BLaER1 treated with 17β-estradiol and CSF1 and Interleukin-3, amounts not matched to agents 10 nM and 100 nM (cell line): Measurements from ENCODE around the gene SDF4.

Experiments used
- H3K27ac ChIP-seq, 11 experiments: shearing (Covaris generic); formaldehyde crosslinking; 2 replicates each; pipeline ENCODE4 v1.8.1; 2022
- H3K27me3 ChIP-seq, 11 experiments: shearing (Covaris generic); formaldehyde crosslinking; 2 replicates each; pipeline ENCODE4 v1.8.1; 2022
- H3K36me3 ChIP-seq, 11 experiments: shearing (Covaris generic); formaldehyde crosslinking; 2 replicates each; pipeline ENCODE4 v1.8.1; 2022
- H3K4me1 ChIP-seq, 10 experiments: shearing (Covaris generic); formaldehyde crosslinking; 2 replicates each; pipeline ENCODE4 v1.8.1; 2022
- H3K4me2 ChIP-seq, 11 experiments: shearing (Covaris generic); formaldehyde crosslinking; 2 replicates each; pipeline ENCODE4 v1.8.1; 2022
- H3K4me3 ChIP-seq, 10 experiments: shearing (Covaris generic); formaldehyde crosslinking; 2 replicates each; pipeline ENCODE4 v1.8.1; 2022
- H3K9ac ChIP-seq, 11 experiments: shearing (Covaris generic); formaldehyde crosslinking; 2 replicates each; pipeline ENCODE4 v1.8.1; 2022
- H3K9me3 ChIP-seq, 11 experiments: shearing (Covaris generic); formaldehyde crosslinking; replicated peaks in 1 of 11; 2 replicates each; pipeline ENCODE4 v1.8.1; 2022
- H4K20me1 ChIP-seq, 11 experiments: shearing (Covaris generic); formaldehyde crosslinking; 2 replicates each; pipeline ENCODE4 v1.8.1; 2022
- Cebpa-rat ChIP-seq, 11 experiments: shearing (Covaris generic); IDR thresholded peaks; 2 replicates each; pipeline ENCODE4 v1.8.1; 2022

The SDF4 gene

DNA sequence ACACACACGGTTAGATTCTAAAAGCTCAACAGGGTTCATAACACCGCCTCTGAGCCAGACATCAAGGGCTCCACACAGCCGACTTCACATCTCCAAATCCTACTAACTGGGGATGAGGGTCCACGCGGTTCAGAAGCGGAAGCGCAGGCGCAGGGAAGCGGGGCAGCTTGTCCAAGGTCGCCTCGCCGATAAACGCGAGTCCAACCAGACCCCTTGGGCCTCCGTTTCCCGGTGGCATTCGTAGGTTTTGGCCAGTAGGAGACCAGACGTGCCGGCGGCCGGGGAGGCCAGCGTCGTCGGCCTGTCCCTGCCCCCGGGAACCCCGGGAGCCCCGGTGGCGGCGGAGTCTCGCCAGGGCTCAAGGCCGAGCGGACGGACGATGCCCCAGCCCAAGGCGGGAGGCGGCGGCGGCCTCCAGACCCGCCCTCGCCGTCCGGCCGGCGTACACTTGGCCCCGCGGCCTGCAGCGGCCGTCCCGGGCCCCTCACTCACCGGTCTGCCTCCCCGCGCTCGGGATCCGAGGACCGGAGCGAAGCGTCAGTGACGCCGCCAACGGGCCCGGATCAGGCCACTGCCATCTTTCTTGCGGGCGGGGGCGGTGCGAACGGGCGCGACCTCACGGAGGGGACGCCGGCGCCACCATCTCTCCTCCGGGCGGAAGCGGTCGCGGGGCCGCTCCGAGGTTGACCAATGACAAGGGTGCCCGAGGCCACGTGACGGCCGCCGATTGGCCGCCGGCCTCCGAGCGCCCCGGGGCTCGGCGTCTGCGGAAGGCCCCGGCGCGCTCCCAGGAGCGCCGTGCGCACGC lies at the start of gene SDF4:
Gene SDF4 (minus strand): TSS at position 602 of the 808 bp plus-strand sequence. CDS start 3,229 bp downstream, outside the sequence.
- TF ChIP-seq Cebpa-rat (IDR thresholded peaks at IDR 0.05) = no peak
- Histone ChIP-seq H3K4me2 (peak within 1 kb of the TSS; percentile 98 to 100 (median 100)), H3K36me3 (peaks cover 33 to 64% (median 52%) of the 10 kb centered on the region in 11 experiments), H3K4me3 (peak within 1 kb of the TSS; percentile 77 to 99 (median 90)), H3K9me3 (no peaks in the 10 kb centered on the region), H4K20me1 (peaks cover 49 to 84% (median 77%) of the 10 kb centered on the region in 11 experiments), H3K9ac (peak within 1 kb of the TSS; percentile 92 to 100 (median 96)), H3K27ac (peak within 1 kb of the TSS; percentile 90 to 98 (median 94)), H3K27me3 (peaks cover 0 to 3% (median 0%) of the 10 kb centered on the region in 11 experiments; a peak in 5 of 22 replicates), H3K4me1 (peaks cover 45 to 65% (median 62%) of the 10 kb centered on the region in 10 experiments)

GRCh38 chr1:1280782-1281481 lies 49.1 kb upstream of the SDF4 start:
- Histone ChIP-seq H3K36me3 (no peaks in the 10 kb centered on the region), H3K9ac (no peak overlapping the region), H3K9me3 (no peaks in the 10 kb centered on the region), H3K4me1 (peaks cover 0 to 14% (median 2%) of the 10 kb centered on the region in 10 experiments; a peak in 5 of 20 replicates), H3K27ac (no peak overlapping the region), H4K20me1 (peaks cover 0 to 25% (median 0%) of the 10 kb centered on the region in 11 experiments; a peak in 2 of 22 replicates), H3K4me3 (no peak overlapping the region), H3K4me2 (no peak overlapping the region), H3K27me3 (no peaks in the 10 kb centered on the region)
- TF ChIP-seq Cebpa-rat (IDR thresholded peaks at IDR 0.05) = no peak

DNA sequence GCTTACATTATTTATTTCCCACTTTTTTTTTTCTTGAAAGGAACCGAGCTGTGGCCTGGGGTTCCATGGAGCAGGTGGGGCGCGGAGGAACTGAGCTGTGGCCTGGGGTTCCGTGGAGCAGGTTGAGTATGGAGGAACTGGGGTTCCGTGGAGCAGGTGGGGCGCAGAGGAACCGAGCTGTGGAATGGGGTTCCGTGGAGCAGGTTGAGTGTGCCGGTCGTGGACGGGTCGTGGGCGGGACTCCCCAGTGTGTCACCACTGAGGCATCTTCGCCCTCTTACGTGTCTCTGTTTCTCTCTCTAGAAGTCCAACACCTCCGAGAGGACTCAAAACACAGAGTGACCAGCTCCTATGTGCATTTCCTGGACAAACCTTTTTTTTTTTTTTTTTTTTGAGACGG lies 47.2 kb upstream of the SDF4 start:
- H3K9me3 ChIP-seq = no peaks in the 10 kb centered on the region

DNA sequence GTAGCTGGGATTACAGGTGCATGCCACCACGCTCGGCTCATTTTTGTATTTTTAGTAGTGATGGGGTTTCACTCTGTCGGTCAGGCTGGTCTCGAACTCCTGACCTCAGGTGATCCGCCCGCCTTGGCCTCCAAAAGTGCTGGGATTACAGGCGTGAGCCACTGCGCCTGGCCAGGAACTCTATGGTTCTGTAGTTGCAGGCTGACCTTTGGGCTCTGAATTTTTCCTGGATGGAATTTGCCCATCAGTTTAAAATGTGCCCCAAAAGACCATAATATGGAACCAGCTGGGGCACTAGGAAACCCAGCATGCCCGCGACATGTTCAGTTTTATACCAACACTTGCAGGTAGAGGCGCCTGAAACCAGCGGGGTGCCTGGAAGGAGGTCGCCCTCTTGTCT lies 46.8 kb upstream of the SDF4 start:
- Histone ChIP-seq H4K20me1 (peaks cover 0 to 12% (median 0%) of the 10 kb centered on the region in 11 experiments; a peak in 2 of 22 replicates), H3K27ac (no peak overlapping the region), H3K27me3 (no peaks in the 10 kb centered on the region), H3K4me1 (peaks cover 6 to 17% (median 10%) of the 10 kb centered on the region in 10 experiments; a peak in 18 of 20 replicates), H3K4me2 (no peak overlapping the region), H3K9me3 (no peaks in the 10 kb centered on the region), H3K36me3 (no peaks in the 10 kb centered on the region), H3K4me3 (no peak overlapping the region), H3K9ac (no peak overlapping the region)
- no peak for TF ChIP-seq Cebpa-rat (IDR thresholded peaks at IDR 0.05)

More for the DNA sequence above, 47.2 kb upstream of the SDF4 start:
- no peak overlapping the region for H3K4me2 ChIP-seq
- no peaks in the 10 kb centered on the region for H3K27me3 ChIP-seq
- peaks cover 0 to 13% (median 0%) of the 10 kb centered on the region in 11 experiments; a peak in 2 of 22 replicates for H4K20me1 ChIP-seq
- no peak overlapping the region for H3K9ac ChIP-seq
- no peak overlapping the region for H3K4me3 ChIP-seq
- no peaks in the 10 kb centered on the region for H3K36me3 ChIP-seq
- no peak for TF ChIP-seq Cebpa-rat (IDR thresholded peaks at IDR 0.05)
- peaks cover 6 to 18% (median 10%) of the 10 kb centered on the region in 10 experiments; a peak in 18 of 20 replicates for H3K4me1 ChIP-seq
- no peak overlapping the region for H3K27ac ChIP-seq

DNA sequence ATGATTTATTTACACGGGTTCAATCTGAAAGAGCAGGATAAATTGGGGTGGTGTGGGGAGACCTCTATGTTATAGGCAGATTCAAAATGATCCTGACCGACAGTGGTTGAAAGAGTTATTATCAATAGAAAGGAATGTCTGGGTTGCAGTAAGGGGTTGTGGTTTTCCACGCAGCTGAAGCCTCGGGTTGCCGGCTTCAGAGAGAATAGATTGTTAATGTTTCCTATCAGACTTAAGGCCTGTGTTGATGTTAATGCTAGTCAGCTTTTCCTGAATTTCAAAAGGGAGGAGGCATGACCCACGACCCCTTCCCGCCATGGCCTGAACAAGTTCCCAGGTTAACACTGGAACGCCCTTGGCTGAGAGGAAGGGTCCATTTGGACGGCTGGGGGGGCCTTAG lies 44.0 kb upstream of the SDF4 start:
- Histone ChIP-seq H3K4me1 (peaks cover 25 to 35% (median 30%) of the 10 kb centered on the region in 10 experiments), H3K36me3 (peaks cover 0 to 18% (median 12%) of the 10 kb centered on the region in 11 experiments; a peak in 17 of 22 replicates), H3K4me3 (no peak overlapping the region), H3K27ac (no peak overlapping the region), H3K27me3 (no peaks in the 10 kb centered on the region), H4K20me1 (peaks cover 22 to 27% (median 24%) of the 10 kb centered on the region in 11 experiments), H3K9me3 (no peaks in the 10 kb centered on the region), H3K4me2 (no peak overlapping the region), H3K9ac (no peak overlapping the region)
- no peak for TF ChIP-seq Cebpa-rat (IDR thresholded peaks at IDR 0.05)

DNA sequence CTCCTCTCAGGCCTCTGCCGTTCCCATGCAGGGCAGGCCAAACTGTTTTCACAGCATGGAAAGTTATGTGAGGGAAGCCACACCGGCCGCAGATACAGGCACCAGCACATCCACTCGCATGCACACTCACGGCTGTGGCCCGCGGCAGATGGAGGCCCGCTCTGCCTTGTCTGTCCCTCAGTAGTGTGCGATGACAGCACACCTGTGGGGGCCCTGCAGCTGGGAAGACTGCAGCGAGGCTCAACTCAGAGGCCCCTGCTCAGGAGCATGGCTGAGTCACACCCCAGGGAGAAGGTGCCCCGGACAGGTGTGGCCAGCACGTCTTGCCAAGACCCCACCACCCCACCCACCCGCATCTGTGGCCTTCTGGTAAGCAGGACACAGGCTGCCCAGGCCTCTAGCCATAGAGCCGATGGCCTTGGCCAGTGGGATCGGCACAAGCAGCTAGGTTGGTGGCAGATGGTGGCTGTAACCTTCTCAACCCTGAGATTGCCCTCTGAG lies 43.2 kb upstream of the SDF4 start:
- H3K4me3 ChIP-seq = peak overlapping the region in 4 of 10 experiments; percentile 99 to 100 (median 100); a peak in 4 of 20 replicates
- H3K9me3 ChIP-seq = no peaks in the 10 kb centered on the region
- no peaks in the 10 kb centered on the region for H3K27me3 ChIP-seq
- H3K9ac ChIP-seq = peak overlapping the region in 10 of 11 experiments; percentile 97 to 100 (median 99); a peak in 15 of 22 replicates
- TF ChIP-seq Cebpa-rat (IDR thresholded peaks at IDR 0.05) = no peak
- H3K4me1 ChIP-seq = peaks cover 33 to 42% (median 38%) of the 10 kb centered on the region in 10 experiments
- peaks cover 0 to 27% (median 20%) of the 10 kb centered on the region in 11 experiments; a peak in 20 of 22 replicates for H3K36me3 ChIP-seq
- H3K27ac ChIP-seq = no peak overlapping the region
- H3K4me2 ChIP-seq = peak overlapping the region; percentile 90 to 99 (median 96)
- H4K20me1 ChIP-seq = peaks cover 30 to 35% (median 32%) of the 10 kb centered on the region in 11 experiments

- H3K9ac ChIP-seq = peak overlapping the region; percentile 97 to 100 (median 99)
- H3K27me3 ChIP-seq = no peaks in the 10 kb centered on the region
- peaks cover 36 to 41% (median 38%) of the 10 kb centered on the region in 11 experiments for H4K20me1 ChIP-seq
- TF ChIP-seq Cebpa-rat (IDR thresholded peaks at IDR 0.05) = no peak
- H3K9me3 ChIP-seq = no peaks in the 10 kb centered on the region
- H3K36me3 ChIP-seq = peaks cover 0 to 32% (median 25%) of the 10 kb centered on the region in 11 experiments; a peak in 21 of 22 replicates
- peak overlapping the region; percentile 96 to 100 (median 100) for H3K4me3 ChIP-seq
- peak overlapping the region in 9 of 11 experiments; percentile 45 to 99 (median 97); a peak in 19 of 22 replicates for H3K27ac ChIP-seq
- peak overlapping the region; percentile 90 to 99 (median 96) for H3K4me2 ChIP-seq
- peaks cover 33 to 42% (median 38%) of the 10 kb centered on the region in 10 experiments for H3K4me1 ChIP-seq
Observed at GRCh38 chr1:1274299-1274930, 42.6 kb upstream of the SDF4 start.
